Memory B cell (primary cell): ENCODE measurements around the gene ACVR1B.

ENCODE experiments used
- ATAC-seq: fragments of 150-1000 bp; cut with Tn5 transposase; 2 replicates; pipeline ENCODE4 v1.10.0; 2021; ENCODE audit warnings: low read depth, mild to moderate bottlenecking, moderate library complexity
- DNase-seq, 2 donors: peaks; one replicate each; pipeline ENCODE4 v3.0.0; 2022; ENCODE audit warnings: low spot score in 2 of 2
- H3K27ac Mint-ChIP-seq: one replicate; pipeline ENCODE4 v1.8.0; 2022; ENCODE audit warnings: mild to moderate bottlenecking, moderate library complexity, mixed read lengths
- H3K27me3 Mint-ChIP-seq: one replicate; pipeline ENCODE4 v1.8.0; 2022; ENCODE audit warnings: mixed read lengths
- H3K36me3 Mint-ChIP-seq: one replicate; pipeline ENCODE4 v1.8.0; 2022; ENCODE audit warnings: mild to moderate bottlenecking, mixed read lengths
- H3K4me1 Mint-ChIP-seq: one replicate; pipeline ENCODE4 v1.8.0; 2022; ENCODE audit warnings: mixed read lengths
- H3K4me3 Mint-ChIP-seq: one replicate; pipeline ENCODE4 v1.8.0; 2022; ENCODE audit warnings: mild to moderate bottlenecking, moderate library complexity, mixed read lengths
- H3K9me3 Mint-ChIP-seq: one replicate; pipeline ENCODE4 v1.8.0; 2022; ENCODE audit warnings: mixed read lengths

ACVR1B gene

DNA sequence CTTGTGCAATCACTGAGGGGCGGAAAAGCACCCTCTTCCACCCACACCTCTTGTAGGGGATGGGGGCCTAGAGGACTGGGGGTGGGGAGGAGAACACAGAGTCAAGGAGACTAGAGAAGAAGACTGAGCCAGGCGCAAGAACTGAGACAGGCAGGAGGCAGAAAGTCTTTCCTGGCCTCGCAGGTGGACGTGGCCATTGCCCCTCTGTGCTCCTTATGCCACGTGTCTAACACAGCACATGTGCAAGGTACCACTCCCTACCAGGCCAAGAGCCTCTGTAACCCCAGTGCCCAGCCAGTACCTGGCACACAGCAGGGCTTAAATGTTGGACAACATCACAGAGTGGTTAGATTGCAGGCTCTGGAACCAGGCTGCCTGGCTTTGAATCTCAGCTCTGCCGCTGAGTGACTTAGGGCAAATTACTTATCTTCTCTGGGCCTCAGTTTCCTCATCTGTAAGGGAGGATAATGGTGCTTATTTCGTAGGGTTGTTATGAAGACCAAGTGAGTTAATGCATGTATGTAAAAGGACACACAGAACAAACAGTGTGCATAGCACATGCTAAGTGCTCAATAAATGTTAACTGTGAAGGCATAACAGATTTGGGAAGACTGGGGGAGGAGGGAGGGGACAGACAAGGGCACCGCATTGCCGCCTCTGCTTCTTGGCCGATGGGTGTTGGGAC, 53.9 kb downstream of the ACVR1B start:
- H3K36me3 Mint-ChIP-seq = peaks cover 4% of the 10 kb centered on the region
- no peaks in the 10 kb centered on the region for H3K9me3 Mint-ChIP-seq
- peak overlapping the region; percentile 85 for H3K4me3 Mint-ChIP-seq
- H3K27me3 Mint-ChIP-seq = no peaks in the 10 kb centered on the region
- peak overlapping the region; percentile 97 for H3K27ac Mint-ChIP-seq
- ATAC-seq (no peak), DNase-seq (no peak)
- H3K4me1 Mint-ChIP-seq = peaks cover 36% of the 10 kb centered on the region

GRCh38 chr12:52005903-52006703, 54.6 kb downstream of the ACVR1B start:
- no peaks in the 10 kb centered on the region for H3K9me3 Mint-ChIP-seq
- H3K27ac Mint-ChIP-seq = peak overlapping the region; percentile 97
- H3K4me3 Mint-ChIP-seq = peak overlapping the region; percentile 85
- DNase-seq = peak; percentile 75 to 80
- peaks cover 9% of the 10 kb centered on the region for H3K36me3 Mint-ChIP-seq
- no peaks in the 10 kb centered on the region for H3K27me3 Mint-ChIP-seq
- peaks cover 36% of the 10 kb centered on the region for H3K4me1 Mint-ChIP-seq
- ATAC-seq = peak; percentile 63

- DNase-seq = peak; percentile 90 to 91
- H3K9me3 Mint-ChIP-seq = no peaks in the 10 kb centered on the region
- peak within 1 kb of the TSS; percentile 95 for H3K4me3 Mint-ChIP-seq
- H3K27ac Mint-ChIP-seq = peak within 1 kb of the TSS; percentile 100
- peaks cover 12% of the 10 kb centered on the region for H3K36me3 Mint-ChIP-seq
- peak; percentile 42 for ATAC-seq
- H3K4me1 Mint-ChIP-seq = peaks cover 36% of the 10 kb centered on the region
- H3K27me3 Mint-ChIP-seq = no peaks in the 10 kb centered on the region
Measured at GRCh38 chr12:52006726-52007157, 55.2 kb downstream of the ACVR1B start, which contains the start of gene TAMALIN. TAMALIN (plus strand) TSS chr12:52006946; CDS start chr12:52007020, 74 bp downstream.

DNA sequence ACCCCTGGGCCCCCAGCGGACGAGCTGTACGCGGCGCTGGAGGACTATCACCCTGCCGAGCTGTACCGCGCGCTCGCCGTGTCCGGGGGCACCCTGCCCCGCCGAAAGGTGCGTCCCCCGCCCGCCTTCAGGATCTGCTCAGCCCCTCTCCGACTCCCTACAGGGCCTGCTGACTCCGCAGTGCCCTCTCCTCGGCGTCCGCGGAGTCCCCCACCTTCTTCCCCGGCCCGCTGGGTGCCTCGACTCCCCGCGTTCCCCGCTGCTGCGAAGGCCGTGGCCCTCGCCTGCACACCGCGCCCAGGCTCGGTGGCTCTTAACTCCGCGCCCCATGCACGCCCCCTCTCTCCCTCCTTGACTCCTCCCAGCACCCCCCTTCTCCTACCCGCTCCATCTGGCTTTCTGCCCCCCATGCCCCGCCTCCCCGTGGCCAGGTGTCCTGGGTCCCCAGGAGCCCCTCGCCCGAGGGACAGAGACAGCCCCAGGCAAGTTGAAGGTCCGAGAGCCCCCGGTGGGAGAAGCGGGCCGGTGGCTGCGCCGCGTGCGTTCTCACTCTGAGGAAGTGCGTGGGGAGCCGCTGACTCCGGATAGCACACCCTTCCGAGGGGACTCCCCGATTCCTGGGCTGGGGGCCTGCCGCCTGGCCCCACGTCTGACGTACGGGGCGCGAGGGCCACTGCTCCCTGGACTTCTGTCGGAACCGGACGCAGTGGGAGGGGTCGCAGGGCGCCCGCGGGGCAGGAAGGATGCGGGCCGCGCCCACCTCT, 55.8 kb downstream of the ACVR1B start:
- peaks cover 36% of the 10 kb centered on the region for H3K4me1 Mint-ChIP-seq
- ATAC-seq (peak; percentile 54), DNase-seq (peak; percentile 81 to 83)
- H3K27ac Mint-ChIP-seq = peak overlapping the region; percentile 100
- peak overlapping the region; percentile 95 for H3K4me3 Mint-ChIP-seq
- H3K9me3 Mint-ChIP-seq = no peaks in the 10 kb centered on the region
- H3K27me3 Mint-ChIP-seq = no peaks in the 10 kb centered on the region
- H3K36me3 Mint-ChIP-seq = peaks cover 15% of the 10 kb centered on the region

- H3K27ac Mint-ChIP-seq = peak overlapping the region; percentile 100
- H3K36me3 Mint-ChIP-seq = peaks cover 15% of the 10 kb centered on the region
- peaks cover 36% of the 10 kb centered on the region for H3K4me1 Mint-ChIP-seq
- H3K27me3 Mint-ChIP-seq = no peaks in the 10 kb centered on the region
- DNase-seq = no peak
- H3K9me3 Mint-ChIP-seq = no peaks in the 10 kb centered on the region
- peak overlapping the region; percentile 95 for H3K4me3 Mint-ChIP-seq
- ATAC-seq = no peak
Measured at GRCh38 chr12:52007982-52008510, 56.5 kb downstream of the ACVR1B start.

GRCh38 chr12:52009081-52009751, 57.7 kb downstream of the ACVR1B start:
- DNase-seq (peak in 1 of 2 donors; percentile 38), ATAC-seq (no peak)
- peaks cover 18% of the 10 kb centered on the region for H3K36me3 Mint-ChIP-seq
- H3K9me3 Mint-ChIP-seq = no peaks in the 10 kb centered on the region
- H3K4me1 Mint-ChIP-seq = peaks cover 33% of the 10 kb centered on the region
- H3K4me3 Mint-ChIP-seq = peak overlapping the region; percentile 41
- peak overlapping the region; percentile 100 for H3K27ac Mint-ChIP-seq
- H3K27me3 Mint-ChIP-seq = no peaks in the 10 kb centered on the region

- ATAC-seq = no peak
- DNase-seq = no peak
- Mint-ChIP-seq H3K36me3 (peaks cover 18% of the 10 kb centered on the region), H3K4me3 (no peak overlapping the region), H3K4me1 (peaks cover 32% of the 10 kb centered on the region), H3K9me3 (no peaks in the 10 kb centered on the region), H3K27ac (peak overlapping the region; percentile 100), H3K27me3 (no peaks in the 10 kb centered on the region)
Measured at GRCh38 chr12:52010152-52010622, 58.7 kb downstream of the ACVR1B start.

DNA sequence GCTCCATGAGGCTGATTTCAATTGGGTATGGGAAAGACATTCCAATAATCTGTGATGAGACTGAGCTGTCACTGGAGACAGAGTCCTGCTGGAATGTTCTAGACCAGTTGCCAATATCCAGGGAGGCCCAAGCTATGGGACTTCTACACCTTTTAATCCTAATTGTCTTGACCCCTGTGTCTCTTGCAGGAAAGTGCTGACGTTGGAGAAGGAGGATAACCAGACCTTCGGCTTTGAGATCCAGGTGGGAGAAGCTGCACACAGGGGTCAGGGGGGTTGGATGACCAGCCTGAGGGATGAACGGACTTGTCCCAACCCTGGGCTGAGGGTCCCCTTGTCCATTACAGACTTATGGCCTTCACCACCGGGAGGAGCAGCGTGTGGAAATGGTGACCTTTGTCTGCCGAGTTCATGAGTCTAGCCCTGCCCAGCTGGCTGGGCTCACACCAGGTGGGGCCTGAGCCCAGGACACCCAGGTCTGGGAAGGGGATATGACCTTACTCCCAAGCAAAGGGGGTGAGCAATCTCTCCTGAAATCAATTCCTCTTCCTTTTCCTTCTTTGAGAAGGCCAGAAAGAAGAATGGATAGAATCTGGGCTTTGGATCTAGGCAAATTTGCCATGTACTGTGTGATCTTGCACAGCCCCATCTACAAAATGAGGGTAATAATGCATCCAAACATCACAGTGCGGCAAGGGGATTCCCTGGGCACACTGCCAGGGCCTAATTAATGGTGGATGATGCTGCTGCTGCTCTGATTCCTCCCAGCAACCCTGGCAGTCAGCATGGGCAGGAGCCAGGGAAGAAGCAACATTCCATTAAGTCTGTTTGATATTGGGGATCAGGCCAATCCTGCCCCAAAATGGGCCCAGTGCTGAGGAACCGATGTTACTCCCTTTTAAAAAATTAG, 59.4 kb downstream of the ACVR1B start:
- ATAC-seq (no peak), DNase-seq (peak in 1 of 2 donors; percentile 25)
- H3K4me1 Mint-ChIP-seq = peaks cover 24% of the 10 kb centered on the region
- no peaks in the 10 kb centered on the region for H3K9me3 Mint-ChIP-seq
- peaks cover 18% of the 10 kb centered on the region for H3K36me3 Mint-ChIP-seq
- H3K27me3 Mint-ChIP-seq = no peaks in the 10 kb centered on the region
- H3K27ac Mint-ChIP-seq = peak overlapping the region; percentile 74
- H3K4me3 Mint-ChIP-seq = no peak overlapping the region

DNA sequence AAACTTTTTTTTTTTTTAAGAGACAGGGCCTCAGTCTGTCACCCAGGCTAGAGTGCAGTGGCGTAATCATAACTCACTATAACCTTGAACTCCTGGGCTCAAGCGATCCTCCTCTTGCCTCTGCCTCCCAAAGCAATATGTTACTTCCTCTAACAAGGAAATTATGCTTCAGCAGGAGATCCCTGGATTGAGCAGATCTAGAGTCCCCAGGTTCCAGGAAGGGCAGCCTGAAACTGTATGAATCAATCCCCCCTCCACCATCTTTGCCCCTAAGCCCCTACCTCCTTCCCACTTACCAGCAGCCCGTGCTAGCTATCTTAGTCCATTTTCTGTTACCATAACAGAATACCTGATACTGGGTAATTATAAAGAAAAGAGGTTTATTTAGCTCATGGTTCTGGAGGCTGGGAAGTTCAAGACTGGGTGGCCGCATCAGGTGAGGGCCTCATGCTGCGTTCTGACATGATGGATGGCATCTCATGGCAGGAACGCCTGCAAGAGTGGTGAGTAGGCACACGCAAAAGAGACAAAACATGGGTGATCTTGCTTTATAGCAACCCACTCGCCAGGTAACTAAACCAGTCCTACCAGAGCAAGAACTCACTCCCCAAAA, 60.2 kb downstream of the ACVR1B start:
- Mint-ChIP-seq H3K4me1 (peaks cover 24% of the 10 kb centered on the region), H3K27me3 (no peaks in the 10 kb centered on the region), H3K27ac (peak overlapping the region; percentile 74), H3K36me3 (peaks cover 18% of the 10 kb centered on the region), H3K4me3 (no peak overlapping the region), H3K9me3 (no peaks in the 10 kb centered on the region)
- DNase-seq (peak in 1 of 2 donors; percentile 26), ATAC-seq (no peak)

DNA sequence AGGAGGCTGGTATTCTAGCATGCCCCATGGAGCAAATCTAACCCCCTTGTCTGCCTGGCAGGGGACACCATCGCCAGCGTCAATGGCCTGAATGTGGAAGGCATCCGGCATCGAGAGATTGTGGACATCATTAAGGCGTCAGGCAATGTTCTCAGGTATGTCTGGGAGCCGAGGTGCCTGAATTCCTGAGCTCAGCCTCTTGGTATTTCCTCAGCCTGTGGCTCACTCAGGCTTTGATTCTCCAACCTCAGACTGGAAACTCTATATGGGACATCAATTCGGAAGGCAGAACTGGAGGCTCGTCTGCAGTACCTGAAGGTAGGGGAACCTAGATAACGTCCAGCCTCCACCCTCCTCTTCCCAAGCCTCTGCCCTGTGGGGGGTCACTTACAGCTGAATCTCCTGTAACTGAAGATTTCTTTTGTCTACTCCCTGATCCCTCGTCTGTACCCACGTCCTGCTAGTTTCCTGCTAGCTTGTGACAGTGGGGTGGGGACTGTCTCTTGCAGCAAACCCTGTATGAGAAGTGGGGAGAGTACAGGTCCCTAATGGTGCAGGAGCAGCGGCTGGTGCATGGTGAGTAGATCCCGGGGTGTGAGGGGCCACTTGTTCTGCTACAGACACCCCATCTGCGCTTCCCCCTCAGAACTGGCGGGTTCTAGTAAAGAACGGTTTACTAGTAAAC, 62.3 kb downstream of the ACVR1B start:
- Mint-ChIP-seq H3K27me3 (no peaks in the 10 kb centered on the region), H3K9me3 (no peaks in the 10 kb centered on the region), H3K27ac (peak overlapping the region; percentile 59), H3K4me1 (peaks cover 17% of the 10 kb centered on the region), H3K4me3 (no peak overlapping the region), H3K36me3 (peaks cover 18% of the 10 kb centered on the region)
- ATAC-seq = no peak
- DNase-seq = peak in 1 of 2 donors; percentile 34

- peaks cover 12% of the 10 kb centered on the region for H3K4me1 Mint-ChIP-seq
- no peak overlapping the region for H3K4me3 Mint-ChIP-seq
- peak overlapping the region; percentile 59 for H3K27ac Mint-ChIP-seq
- H3K36me3 Mint-ChIP-seq = peaks cover 16% of the 10 kb centered on the region
- no peaks in the 10 kb centered on the region for H3K9me3 Mint-ChIP-seq
- H3K27me3 Mint-ChIP-seq = no peaks in the 10 kb centered on the region
- ATAC-seq = no peak
- peak in 1 of 2 donors; percentile 27 for DNase-seq
Measured at GRCh38 chr12:52014567-52015530, 63.4 kb downstream of the ACVR1B start.
